ENCODE results near the gene IGF2.

GRCh38 chr11:2101171-2101675 is 38.0 kb downstream of the IGF2 start:
- TF ChIP-seq, protein P1, sequence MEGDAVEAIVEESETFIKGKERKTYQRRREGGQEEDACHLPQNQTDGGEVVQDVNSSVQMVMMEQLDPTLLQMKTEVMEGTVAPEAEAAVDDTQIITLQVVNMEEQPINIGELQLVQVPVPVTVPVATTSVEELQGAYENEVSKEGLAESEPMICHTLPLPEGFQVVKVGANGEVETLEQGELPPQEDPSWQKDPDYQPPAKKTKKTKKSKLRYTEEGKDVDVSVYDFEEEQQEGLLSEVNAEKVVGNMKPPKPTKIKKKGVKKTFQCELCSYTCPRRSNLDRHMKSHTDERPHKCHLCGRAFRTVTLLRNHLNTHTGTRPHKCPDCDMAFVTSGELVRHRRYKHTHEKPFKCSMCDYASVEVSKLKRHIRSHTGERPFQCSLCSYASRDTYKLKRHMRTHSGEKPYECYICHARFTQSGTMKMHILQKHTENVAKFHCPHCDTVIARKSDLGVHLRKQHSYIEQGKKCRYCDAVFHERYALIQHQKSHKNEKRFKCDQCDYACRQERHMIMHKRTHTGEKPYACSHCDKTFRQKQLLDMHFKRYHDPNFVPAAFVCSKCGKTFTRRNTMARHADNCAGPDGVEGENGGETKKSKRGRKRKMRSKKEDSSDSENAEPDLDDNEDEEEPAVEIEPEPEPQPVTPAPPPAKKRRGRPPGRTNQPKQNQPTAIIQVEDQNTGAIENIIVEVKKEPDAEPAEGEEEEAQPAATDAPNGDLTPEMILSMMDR (IDR thresholded peaks at IDR 0.05) = no peak
- TF ChIP-seq, protein P2, sequence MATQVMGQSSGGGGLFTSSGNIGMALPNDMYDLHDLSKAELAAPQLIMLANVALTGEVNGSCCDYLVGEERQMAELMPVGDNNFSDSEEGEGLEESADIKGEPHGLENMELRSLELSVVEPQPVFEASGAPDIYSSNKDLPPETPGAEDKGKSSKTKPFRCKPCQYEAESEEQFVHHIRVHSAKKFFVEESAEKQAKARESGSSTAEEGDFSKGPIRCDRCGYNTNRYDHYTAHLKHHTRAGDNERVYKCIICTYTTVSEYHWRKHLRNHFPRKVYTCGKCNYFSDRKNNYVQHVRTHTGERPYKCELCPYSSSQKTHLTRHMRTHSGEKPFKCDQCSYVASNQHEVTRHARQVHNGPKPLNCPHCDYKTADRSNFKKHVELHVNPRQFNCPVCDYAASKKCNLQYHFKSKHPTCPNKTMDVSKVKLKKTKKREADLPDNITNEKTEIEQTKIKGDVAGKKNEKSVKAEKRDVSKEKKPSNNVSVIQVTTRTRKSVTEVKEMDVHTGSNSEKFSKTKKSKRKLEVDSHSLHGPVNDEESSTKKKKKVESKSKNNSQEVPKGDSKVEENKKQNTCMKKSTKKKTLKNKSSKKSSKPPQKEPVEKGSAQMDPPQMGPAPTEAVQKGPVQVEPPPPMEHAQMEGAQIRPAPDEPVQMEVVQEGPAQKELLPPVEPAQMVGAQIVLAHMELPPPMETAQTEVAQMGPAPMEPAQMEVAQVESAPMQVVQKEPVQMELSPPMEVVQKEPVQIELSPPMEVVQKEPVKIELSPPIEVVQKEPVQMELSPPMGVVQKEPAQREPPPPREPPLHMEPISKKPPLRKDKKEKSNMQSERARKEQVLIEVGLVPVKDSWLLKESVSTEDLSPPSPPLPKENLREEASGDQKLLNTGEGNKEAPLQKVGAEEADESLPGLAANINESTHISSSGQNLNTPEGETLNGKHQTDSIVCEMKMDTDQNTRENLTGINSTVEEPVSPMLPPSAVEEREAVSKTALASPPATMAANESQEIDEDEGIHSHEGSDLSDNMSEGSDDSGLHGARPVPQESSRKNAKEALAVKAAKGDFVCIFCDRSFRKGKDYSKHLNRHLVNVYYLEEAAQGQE (IDR thresholded peaks at IDR 0.05; ENCODE audit: insufficient read depth in 1 of 2, low read depth in 2 of 2, low read length in 1 of 2) = no peak
- no peak for TF ChIP-seq POLR2AphosphoS5 (IDR thresholded peaks at IDR 0.05; ENCODE audit: low read depth, low read length)

Data from Panc1 (cell line).